WERI-Rb-1 (cell line): ENCODE measurements around the gene GPC5.
A peak's percentile ranks its signal among the peaks of the same experiment; 100 is the strongest.
"Not testable (repeated sequence)": the region's sequence is repeated elsewhere in the genome, so short reads cannot be mapped to it uniquely, and the experiment has no call there.

Source experiments
- DNase-seq: peaks from one replicate; pipeline ENCODE4 v3.0.0-alpha.2; 2020
- H3K27ac ChIP-seq: fragments of 250-450 bp; sonication (Bioruptor Pico); 2 replicates; pipeline ENCODE4 v1.5.1; 2020; ENCODE audit warnings: mild to moderate bottlenecking, moderate library complexity
- H3K27me3 ChIP-seq: fragments of 250-450 bp; sonication (Bioruptor Pico); 2 replicates; pipeline ENCODE4 v1.5.1; 2021; ENCODE audit warnings: mild to moderate bottlenecking, low read depth, moderate library complexity; ENCODE audit not compliant: insufficient read depth, severe bottlenecking
- H3K36me3 ChIP-seq: fragments of 250-450 bp; sonication (Bioruptor Pico); 2 replicates; pipeline ENCODE4 v1.5.1; 2020; ENCODE audit warnings: mild to moderate bottlenecking, moderate library complexity
- H3K4me3 ChIP-seq: 2 replicates; pipeline ENCODE4 v1.5.1; 2011; ENCODE audit warnings: low read depth, mild to moderate bottlenecking, control low read depth, low read length
- H3K9me3 ChIP-seq: fragments of 250-450 bp; sonication (Bioruptor Pico); 2 replicates; pipeline ENCODE4 v1.5.1; 2021; ENCODE audit warnings: mild to moderate bottlenecking, moderate library complexity; ENCODE audit not compliant: severe bottlenecking
- TF ChIP-seq, protein P1 (sequence below): IDR thresholded peaks from 2 replicates; pipeline ENCODE4 v1.5.1; 2011; ENCODE audit warnings: low read depth, mild to moderate bottlenecking, control low read depth, inconsistent platforms, low read length

The GPC5 gene

DNA sequence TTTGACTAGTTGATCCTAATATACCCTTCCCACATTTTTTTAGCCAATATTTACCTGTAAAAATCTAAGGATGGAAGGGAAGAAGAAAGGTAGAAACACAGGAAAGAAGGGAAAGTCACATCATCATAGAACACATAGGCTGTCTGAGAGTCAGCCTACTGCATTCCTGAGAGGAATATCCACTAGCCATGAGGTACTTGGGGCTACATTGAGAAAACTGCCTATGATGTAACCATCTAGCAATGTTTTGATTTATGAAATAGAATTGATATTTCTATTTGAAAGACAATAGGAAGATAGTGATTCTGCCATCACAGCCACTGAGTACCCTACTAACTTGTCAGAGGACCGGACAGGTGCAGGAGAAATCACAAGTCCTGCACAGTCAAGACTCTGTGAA lies 873.8 kb downstream of the GPC5 start:
- DNase-seq = no peak
- Histone ChIP-seq H3K27me3 (no peaks in the 10 kb centered on the region), H3K9me3 (no peaks in the 10 kb centered on the region), H3K27ac (no peak overlapping the region), H3K4me3 (no peak overlapping the region), H3K36me3 (no peaks in the 10 kb centered on the region)
- TF ChIP-seq, protein P1, sequence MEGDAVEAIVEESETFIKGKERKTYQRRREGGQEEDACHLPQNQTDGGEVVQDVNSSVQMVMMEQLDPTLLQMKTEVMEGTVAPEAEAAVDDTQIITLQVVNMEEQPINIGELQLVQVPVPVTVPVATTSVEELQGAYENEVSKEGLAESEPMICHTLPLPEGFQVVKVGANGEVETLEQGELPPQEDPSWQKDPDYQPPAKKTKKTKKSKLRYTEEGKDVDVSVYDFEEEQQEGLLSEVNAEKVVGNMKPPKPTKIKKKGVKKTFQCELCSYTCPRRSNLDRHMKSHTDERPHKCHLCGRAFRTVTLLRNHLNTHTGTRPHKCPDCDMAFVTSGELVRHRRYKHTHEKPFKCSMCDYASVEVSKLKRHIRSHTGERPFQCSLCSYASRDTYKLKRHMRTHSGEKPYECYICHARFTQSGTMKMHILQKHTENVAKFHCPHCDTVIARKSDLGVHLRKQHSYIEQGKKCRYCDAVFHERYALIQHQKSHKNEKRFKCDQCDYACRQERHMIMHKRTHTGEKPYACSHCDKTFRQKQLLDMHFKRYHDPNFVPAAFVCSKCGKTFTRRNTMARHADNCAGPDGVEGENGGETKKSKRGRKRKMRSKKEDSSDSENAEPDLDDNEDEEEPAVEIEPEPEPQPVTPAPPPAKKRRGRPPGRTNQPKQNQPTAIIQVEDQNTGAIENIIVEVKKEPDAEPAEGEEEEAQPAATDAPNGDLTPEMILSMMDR = no peak

DNA sequence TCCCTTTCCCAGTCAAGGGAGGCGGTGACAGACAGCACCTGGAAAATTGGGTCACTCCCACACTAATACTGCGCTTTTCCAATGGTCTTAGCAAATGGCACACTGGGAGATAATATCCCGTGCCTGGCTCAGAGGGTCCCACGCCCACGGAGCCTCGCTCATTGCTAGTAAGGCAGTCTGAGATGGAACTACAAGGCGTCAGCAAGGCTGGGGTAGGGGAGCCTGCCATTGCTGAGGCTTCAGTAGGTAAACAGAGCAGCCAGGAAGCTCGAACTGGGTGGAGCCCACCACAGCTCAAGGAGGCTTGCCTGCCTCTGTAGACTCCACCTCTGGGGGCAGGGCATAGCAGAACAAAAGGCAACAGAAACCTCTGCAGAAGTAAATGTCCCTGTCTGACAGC lies 882.6 kb downstream of the GPC5 start:
- not testable (repeated sequence) for H3K36me3 ChIP-seq, H3K4me3 ChIP-seq, DNase-seq, H3K9me3 ChIP-seq, H3K27ac ChIP-seq, H3K27me3 ChIP-seq

DNA sequence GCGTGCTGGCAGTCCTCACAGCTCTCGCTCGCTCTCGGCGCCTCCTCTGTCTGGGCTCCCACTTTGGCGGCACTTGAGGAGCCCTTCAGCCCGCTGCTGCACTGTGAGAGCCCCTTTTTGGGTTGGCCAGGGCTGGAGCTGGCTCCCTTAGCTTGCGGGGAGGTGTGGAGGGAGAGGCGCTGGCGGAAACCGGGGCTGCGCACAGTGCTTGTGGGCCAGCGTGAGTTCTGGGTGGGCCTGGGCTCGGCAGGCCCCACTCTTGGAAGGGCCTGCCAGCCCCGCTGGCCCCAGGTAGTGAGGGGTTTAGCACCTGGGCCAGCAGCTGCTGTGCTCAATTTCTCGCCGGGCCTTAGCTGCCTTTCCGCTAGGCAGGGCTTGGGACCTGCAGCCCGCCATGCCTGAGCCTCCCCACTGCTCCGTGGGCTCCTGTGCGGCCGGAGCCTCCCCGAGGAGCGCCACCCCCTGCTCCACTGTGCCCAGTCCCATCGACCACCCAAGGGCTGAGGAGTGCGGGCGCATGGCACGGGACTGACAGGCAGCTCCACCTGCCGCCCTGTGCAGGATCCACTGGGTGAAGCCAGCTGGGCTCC lies 892.4 kb downstream of the GPC5 start:
- H3K36me3 ChIP-seq, DNase-seq, H3K27ac ChIP-seq, H3K4me3 ChIP-seq, H3K27me3 ChIP-seq: not testable (repeated sequence)
- H3K9me3 ChIP-seq = peaks cover 12% of the 10 kb centered on the region

DNA sequence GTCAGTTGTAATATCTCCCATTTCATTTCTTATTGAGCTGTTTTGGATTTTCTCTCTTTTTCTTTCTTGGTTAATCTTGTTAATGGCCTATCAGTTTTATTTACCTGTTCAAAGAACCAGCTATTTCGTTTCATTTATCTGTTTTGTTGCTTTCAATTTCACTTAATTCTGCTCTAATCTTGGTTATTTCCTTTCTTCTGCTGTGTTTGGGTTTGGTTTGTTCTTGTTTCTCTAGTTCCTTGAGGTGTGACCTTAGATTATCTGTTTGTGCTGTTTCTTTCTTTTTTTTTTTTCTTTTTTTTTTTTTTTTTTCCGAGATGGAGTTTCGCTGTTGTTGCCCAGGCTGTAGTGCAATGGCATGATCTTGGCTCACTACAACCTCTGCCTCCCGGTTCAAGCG lies 896.1 kb downstream of the GPC5 start:
- not testable (repeated sequence) for DNase-seq, H3K27ac ChIP-seq

DNA sequence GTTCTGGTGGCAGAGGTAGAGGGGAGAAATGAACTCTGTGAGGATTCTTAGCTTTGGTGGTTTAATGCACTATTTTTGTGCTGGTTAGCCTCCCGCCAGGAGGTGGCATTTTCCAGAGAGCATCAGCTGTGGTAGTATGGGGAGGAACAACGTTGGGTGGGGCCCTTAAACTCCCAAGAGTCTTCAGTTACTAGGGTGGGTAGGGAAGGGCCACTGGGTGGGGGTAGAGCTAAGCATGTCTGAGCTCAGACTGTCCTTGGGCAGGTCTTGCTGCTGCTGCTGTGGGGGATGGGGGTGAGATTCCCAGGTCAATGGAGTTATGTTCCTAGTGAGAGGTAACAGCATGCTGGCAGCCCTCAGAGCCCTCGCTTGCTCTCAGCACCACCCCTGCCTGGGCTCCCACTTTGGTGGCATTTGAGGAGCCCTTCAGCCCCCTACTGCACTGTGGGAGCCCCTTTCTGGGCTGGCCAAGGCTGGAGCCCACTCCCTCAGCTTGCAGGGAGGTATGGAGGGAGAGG lies 897.8 kb downstream of the GPC5 start:
- peak; percentile 49 for DNase-seq
- peaks cover 12% of the 10 kb centered on the region for H3K9me3 ChIP-seq
- H3K4me3 ChIP-seq, H3K27ac ChIP-seq, H3K36me3 ChIP-seq, H3K27me3 ChIP-seq: not testable (repeated sequence)

More for the DNA sequence above, 896.1 kb downstream of the GPC5 start:
- not testable (repeated sequence) for H3K4me3 ChIP-seq, H3K27me3 ChIP-seq, H3K36me3 ChIP-seq
- H3K9me3 ChIP-seq = peaks cover 12% of the 10 kb centered on the region

DNA sequence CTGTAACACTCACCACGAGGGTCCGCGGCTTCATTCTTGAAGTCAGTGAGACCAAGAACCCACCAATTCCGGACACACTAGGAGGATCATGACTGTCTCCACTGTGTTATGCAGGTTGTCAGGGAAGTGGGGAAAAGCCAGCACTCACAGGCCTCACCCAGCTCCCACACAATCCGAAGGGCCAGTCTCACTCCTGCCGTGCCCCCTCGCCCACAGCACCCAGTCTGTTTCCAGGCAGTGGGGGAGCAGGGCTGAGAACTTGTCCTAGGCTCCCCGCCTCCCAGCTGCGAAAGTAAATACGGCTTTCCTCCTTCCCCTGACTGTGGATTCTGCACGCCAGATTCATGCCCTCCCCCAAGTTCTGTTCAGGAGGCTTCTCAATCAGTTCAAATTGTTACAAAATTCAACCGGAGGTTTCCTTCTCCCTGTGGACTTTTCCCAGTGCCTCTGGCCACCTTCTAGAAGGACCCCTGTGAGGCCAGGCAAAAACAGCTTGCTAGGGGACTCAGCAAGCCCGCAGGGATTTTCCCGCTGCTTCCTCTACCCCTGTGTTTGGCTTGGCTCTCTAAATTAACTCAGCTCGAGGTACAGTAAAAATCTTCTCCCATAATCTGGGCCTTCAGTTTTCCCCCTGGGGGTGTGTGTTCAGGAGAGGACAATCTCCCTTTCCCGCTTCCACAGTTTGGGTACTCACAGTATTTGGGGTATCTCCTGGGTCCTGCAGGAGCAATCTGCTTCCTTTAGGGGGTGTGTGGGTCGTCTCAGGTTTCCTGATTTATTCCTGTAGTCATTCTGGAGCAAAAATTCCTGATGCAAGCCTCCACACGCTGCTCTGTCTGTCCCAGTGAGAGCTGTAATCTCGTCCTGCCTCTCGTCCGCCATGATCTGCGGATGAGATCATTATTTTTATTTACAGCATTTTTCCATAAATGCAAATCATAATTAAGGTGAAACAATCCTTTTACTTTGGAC lies 899.8 kb downstream of the GPC5 start:
- H3K27ac ChIP-seq = no peak overlapping the region
- H3K36me3 ChIP-seq = no peaks in the 10 kb centered on the region
- H3K4me3 ChIP-seq = no peak overlapping the region
- no peak for DNase-seq
- TF ChIP-seq, protein P1 = no peak
- H3K9me3 ChIP-seq = peaks cover 3% of the 10 kb centered on the region
- no peaks in the 10 kb centered on the region for H3K27me3 ChIP-seq

DNA sequence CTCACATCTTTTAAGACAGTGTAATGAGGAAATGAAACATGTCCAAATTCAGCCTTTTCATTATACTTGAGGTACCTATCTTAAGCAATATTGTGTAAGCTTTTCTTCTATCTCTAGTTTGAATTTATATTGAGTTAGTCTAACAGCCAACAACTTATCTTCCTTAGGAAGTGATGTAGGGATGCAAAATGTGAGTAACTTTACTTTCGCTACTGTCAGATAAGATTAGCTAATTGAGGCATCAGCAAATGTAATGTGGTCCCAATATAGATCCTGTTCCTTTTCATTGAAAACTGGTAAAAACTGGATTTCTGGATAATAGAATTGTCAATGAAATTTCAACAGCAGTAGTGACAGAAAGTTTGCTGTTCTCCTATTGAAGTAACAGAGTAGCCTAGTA lies 902.2 kb downstream of the GPC5 start:
- H3K9me3 ChIP-seq = no peaks in the 10 kb centered on the region
- no peak for DNase-seq
- H3K4me3 ChIP-seq = no peak overlapping the region
- no peak overlapping the region for H3K27ac ChIP-seq
- H3K36me3 ChIP-seq = no peaks in the 10 kb centered on the region
- TF ChIP-seq, protein P1 = no peak
- no peaks in the 10 kb centered on the region for H3K27me3 ChIP-seq
